Right hindlimb (tissue), 1 donor: ENCODE results near the gene CACNB2.
"Not testable (repeated sequence)": the region's sequence is repeated elsewhere in the genome, so short reads cannot be mapped to it uniquely, and the experiment has no call there.

Experiments used
- DNase-seq: peaks from one replicate; pipeline ENCODE4 v3.0.0-alpha.2; 2018

Gene CACNB2

DNA sequence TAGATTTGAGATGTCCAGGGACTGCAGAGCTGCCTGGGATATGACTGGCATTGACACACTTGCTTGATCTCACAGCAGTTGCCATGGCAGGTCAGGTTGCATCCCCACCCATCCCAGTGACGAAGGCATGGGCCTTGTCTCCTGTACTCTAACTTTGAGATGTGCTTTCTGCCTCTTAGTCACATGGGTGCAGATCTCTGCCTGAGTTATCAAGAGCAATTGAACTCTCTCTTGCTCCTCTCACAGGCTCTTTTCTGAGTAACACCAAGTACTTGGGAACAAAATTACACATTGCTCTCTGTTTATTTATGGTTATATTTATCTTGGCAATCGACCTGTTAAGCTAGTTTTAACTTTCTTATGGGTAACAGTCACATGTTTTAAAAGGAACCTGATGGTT is 273.8 kb downstream of the CACNB2 start:
- DNase-seq: no peak

DNA sequence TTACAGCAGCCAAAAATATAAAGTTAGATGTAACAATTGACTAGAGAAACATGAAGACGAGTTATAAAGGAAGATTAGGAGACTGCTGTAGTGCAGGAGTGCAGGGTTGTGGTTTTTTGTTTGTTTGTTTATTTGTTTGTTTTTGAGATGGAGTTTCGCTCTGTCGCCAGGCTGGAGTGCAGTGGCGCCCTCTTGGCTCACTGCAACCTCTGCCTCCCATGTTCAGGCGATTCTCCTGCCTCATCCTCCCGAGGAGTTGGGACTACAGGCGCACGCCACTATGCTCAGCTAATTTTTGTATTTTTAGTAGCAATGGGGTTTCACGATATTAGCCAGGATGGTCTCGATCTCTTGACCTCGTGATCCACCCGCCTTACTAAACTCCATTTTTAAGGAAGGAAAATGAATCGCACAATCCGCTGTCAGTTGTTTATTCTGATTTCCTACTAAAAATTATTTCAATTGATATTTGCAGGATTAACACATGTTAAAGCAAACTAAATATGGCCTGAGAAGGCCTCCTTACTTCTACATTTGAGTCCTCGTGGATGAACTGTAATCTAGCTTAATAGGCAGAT is 277.8 kb downstream of the CACNB2 start:
- DNase-seq: no peak

DNA sequence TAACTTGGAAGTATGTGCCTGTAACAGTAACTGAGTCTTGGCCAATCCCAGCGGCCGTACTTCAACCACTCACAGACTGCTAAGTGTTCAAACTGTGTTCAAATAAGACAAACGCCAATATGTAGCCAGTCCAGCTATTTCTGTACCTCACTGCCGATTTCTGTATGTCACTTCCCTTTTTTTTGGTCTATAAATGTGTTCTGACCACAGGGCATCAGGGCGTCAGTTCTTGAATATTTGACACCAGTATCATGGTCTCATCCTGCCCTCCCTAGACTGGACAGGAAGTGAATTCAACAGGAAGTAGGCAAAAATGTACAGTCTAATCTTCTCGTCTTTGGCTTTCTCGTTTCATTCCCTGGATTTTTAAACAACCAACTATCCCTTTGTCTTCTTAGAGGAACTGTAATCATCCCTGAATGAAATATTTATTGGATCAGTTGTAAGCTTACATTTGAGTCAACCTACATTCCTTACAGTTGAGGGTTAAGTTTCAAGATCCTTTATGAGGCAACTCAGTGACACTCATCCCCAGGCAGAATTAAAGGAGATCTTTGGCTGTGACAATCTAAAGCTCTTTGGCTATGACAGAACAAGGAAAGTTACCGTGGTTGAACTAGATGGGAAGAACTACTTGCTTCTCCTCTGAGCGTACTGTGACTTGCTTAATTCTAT is 278.5 kb downstream of the CACNB2 start:
- no peak for DNase-seq

DNA sequence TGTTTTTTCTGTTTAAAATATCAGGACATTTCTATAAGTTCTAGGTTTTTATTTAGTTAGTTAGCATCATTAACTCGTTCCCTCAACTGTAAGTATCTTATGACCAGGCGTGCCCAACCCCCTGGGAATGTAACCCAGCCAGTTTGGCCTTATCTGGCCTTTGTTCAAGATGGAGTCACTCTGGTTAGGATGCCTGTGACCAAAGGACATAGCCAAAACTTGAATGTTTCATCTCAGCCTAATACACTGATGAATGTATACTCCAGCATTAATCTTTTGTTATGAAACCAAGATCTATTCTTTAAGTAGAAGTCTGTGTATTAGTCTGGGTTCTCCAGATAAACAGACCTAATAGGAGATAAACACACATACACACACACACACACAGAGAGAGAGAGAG is 279.7 kb downstream of the CACNB2 start:
- DNase-seq: no peak

DNA sequence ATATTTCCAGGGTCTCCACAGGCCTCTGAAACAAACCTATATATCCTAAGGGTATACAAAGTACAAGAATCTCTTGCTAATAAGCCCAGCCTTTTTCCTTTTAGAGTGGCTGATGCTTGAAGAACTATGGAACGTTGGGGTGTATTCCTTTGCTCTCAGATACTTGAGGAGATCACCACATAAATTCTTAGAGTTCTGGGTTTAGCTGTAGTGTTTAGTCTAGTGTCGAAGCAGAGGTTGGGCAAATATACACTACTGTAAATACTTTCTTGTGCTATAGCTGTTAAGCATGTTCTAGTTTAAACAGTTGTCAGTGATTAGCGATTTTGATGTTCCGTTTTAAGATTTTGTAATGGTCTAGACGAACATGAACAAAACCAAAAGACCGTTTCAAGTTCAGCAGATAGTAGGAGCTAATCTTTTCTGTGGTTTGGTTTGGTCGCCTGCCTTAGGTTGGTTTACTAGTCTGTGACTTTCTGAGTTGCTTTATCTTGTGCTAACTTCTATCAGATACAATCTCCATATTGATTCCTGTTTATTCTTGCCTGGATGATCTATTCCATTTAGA is 281.6 kb downstream of the CACNB2 start:
- no peak for DNase-seq

DNA sequence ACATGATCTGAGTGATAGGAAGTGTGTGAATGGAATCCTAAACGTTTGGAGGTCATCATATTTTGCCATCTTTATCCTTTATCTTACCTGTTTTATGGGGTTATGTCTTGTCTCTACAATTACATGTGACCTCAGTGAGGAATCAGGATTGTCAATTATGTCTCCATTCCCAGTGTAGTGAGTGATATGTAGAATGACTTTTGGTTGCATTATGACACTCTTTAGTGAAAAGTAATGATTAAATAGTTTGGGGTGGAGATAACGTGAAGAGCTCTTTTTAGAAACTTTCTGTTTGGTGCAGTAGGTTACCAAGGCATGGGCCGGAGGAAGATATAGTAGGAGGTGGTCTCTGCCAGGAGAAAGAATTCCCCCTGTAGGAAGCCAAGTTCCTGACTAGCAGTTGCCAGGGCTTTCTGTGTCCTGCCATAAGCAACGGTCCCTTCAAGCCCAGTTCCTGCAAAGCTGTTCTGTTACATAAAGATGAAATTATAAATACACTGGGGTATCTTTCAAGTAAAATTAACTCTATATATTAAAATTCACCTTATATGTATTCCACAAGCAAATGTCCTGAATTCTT is 282.9 kb downstream of the CACNB2 start:
- DNase-seq: no peak

DNA sequence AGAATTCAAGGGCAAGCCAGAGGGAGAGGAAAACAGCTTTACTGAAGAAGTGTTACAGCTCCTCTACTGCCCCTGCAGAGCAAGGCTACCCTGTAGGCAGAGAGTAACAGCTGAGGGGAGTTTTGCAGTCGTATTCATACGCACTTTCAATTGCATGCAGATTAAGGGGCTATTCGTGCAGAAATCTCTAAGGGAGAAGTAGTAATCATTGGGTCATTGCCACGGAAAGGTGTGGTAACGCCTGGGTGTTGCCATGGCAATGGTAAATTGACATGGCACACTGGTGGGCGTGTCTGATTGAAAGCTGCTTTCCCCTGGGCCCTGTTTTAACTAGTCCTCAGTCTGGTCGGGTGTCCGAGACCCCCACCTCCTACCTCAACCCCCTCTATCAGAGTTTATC is 284.0 kb downstream of the CACNB2 start:
- DNase-seq: no peak

DNA sequence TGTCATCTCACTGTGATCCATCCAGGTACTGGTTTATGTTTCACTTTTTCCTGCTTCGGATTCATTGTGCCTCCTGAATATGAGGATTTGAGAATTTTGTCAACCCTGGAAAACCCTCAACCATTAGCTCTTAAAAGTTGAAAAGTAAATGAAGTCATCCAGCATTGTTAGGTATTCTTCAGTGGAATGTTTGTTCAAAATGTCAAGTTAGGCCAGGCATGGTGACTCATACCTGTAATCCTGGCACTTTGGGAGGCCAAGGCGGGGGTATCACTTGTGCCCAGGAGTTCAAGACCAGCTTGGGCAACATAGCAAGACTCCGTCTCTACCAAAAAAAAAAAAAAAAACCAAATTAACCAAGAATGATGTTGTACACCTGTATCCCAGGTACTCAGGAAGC is 289.1 kb downstream of the CACNB2 start:
- DNase-seq: no peak

DNA sequence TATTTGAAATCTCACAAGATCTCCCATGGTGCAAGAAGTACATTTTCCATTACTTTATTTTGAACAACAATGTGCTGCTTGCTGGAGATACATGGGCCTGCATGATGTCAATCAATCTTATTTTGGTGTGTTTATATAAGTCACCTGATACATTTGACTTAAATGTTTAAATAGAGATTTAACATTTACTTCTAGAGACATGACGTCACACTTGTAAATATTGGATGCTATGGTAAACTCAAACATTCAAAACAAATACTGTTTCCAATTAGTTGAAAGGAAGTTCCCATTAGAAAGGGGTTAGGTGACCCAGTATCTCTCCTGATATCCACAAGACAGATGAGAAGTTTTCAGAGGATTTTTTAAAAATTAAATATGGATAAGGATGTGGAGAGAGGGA is 296.7 kb downstream of the CACNB2 start:
- no peak for DNase-seq

DNA sequence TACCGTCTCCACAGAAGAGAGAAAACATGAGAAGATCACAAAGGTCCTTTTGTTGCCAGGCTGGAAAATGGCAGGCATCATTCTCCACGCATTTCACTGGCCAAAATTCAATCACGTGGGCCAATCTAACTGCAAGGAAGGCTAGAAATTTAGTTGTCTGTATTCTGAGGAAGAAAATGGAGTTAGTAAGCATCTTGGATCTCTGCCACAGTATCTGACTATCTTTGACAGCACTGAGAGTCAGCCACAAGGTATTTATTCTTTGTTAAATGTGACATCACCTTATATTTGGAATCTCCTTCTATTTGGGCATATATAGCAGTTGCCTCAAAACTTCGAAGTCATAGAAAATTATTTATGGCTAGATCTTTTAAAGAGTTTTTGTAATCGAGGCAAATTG is 297.3 kb downstream of the CACNB2 start:
- no peak for DNase-seq

DNA sequence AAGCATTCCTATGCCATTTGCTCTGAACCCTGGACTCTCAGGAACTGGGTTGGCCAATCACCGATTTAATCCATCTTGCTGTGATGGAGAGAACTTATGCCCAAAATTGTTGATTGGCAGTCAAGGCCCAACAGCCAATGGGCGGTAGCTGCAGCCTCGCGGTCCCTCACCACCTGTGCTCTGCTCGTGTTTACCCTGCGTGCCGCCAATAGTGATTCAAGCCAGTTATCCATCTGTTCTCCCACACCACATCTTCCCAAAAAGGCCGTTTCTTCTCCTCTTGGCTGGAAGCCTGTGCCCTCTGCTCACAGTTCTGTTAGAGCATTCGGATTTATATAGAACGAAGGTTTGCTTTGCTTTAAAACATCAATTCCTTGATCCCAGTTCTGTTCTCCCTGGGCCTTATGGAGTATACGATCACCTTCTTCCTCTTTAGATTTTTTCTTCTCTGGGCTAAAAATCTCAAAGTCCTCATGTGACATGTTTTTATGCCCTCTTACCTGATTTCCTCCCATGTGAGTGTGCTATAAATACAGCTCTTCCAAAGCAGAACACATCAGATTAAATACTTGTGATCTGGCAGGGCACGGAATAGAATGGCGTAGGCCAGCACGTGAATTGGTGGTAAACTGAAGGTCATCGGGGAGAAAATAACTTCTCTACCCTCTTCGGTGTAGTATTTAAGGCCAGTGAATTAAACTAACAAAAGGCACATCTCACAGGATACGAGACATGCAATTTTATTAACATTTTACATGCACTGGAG is 298.3 kb downstream of the CACNB2 start:
- no peak for DNase-seq

DNA sequence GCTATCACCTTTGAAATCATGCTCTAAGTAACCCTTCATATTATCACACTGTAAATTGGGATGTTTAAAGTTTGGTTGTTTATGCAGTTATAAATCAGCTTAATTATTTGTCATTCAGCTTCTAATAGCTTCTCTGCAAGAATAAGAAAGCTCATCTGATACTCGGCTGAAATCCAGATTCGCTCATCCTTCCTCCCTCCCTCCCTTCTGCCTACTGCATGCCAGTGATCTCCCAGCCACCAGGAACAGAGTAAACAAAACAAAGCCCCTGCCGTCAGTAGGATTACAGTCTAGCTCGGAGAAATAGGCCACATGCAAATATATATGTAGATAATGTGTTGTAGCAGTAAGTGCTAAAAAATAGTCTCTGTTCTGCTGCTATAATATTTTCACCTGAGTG is 299.4 kb downstream of the CACNB2 start:
- no peak for DNase-seq

DNA sequence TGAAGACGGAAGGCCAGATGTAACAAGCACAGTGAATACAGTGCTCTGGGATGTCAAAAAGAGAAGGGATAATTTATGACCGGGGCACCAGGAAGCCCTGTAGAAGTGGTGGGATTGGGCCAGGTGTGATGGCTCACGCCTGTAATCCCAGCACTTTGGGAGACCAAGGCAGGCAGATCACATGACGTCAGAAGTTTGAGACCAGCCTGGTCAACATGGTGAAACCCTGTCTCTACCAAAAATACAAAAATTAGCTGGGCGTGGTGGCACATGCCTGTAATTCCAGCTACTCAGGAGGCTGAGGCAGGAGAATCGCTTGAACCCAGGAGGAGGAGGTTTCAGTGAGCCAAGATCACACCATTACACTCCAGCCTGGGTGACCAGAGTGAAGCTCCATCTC is 305.4 kb downstream of the CACNB2 start:
- DNase-seq: not testable (repeated sequence)

DNA sequence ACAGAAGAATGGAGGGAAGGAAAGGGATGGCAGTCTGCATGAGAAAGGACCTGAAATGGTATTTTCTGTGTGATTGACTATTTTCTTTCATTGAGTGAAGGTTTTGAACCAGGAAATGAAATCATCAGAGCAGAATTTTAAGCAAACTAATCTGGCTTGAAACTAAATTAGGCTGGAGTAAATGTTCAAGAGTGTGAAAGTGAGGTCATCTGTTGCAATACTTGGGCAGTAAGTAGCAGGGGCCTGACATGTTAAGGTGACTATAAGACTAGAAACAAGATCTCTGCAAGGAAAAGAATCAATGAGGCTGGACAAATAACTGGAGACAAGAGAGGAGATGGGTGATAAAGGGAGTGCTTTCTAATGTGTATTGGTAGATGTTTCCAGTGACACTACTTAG is 306.0 kb downstream of the CACNB2 start:
- DNase-seq: no peak

DNA sequence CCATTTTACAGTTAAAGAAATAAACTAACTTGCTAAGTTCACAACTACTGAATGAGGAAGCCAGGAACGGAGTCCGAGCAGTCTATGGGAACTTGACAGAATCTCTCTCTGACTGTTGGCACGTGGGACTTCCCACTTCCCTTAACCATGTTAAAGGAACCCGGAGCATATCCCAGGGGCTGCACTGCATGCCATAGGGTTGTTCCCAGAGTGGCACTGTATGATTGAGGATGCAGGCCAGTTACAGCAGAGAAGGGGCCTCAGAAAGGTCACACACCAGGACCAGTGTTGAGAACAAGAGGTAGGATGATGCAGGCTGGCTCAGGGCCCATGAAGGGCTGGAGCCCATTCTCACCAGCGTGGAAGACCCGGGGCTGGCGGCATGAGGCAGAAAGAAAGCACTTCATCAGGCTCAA is 309.4 kb downstream of the CACNB2 start:
- no peak for DNase-seq

DNA sequence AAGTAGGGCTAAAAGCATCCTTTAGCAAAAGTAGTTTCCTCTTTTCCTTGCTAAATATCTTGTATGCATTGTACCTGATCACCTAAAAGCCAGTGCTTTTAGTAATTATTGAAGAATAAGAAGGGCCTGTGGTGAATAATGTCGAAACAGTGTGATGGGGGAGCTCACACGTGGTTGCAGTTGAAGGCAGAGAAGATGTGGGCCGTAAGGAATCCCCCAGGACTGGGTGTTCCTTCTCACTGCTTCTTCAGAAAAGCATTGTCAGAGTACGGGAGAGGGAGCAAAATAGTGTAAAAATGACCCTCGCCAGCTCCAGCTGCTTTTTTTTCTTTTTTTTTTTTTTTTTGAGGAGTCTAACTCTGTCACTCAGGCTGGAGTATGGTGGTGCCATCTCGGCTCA is 310.1 kb downstream of the CACNB2 start:
- no peak for DNase-seq

DNA sequence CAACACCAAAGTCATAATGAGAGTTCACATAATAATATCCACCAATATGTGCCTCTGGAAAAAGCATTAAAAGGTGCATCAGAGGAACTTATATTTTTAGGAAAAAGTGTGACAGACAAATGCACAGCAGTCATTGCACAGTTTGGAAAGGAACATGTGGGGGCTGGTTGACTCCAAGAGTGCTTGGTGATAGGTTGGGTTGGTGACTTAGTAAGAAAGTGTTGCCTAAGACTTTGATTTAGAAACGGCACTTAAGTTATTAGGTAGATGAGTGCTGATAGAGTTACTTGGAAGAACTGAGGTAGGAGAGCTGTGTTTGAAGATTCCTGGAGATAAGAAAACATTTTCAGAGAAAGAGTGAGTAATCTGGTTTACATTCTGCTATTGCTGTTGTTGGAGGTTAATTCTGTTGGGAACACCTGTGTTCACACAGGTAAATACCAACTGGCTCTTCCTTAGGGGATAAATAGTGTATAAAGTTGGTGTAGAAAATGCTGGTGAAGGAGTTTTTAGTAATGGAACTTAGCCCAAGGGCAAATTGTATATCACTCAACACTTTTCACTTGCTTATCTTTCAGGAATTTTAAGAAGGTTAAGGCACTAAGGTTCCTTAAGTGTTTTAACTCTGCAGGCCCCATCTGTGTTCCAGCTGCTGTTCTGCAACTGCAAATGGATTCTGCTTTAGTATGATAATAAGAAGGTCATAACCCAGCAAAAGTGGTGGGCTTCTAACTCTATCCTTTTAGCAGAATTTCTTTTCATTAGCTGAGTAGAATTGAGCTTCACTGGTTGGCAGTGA is 315.1 kb downstream of the CACNB2 start:
- DNase-seq: no peak

DNA sequence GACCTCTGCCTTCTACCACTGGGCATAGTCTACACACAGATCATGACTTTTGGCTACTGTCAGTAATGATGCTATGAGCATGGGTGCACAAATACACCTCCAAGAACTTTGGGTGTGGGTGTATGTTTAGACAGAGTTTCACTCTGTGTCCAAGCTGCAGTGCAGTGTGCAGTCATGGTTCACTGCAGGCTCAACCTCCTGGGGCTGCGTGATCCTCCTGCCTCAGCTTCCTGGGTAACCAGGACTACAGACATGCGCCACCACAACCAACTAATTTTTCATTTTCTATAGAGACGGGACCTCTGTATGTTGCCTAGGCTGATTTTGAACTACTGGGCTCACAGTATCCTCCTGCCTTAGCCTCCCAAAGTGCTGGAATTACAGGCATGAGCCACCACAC is 316.8 kb downstream of the CACNB2 start:
- no peak for DNase-seq

DNA sequence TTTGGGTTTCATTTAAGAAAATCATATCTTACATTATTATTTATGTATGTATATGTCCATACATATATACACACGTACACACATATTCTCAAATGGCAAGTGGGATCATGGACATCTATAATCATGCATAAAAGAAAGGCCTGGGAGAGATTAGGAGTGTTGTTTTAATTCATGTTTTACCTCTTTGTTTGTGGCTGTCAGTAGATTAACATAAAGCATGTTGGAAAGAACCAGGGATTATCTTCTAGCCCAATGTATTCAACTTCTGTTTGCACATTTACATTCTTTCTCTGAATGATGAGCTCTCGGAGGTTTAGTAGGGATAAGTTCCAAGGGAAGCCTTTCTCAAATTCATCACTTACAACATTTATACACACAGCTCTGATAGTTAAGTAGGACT is 319.8 kb downstream of the CACNB2 start:
- DNase-seq: no peak

DNA sequence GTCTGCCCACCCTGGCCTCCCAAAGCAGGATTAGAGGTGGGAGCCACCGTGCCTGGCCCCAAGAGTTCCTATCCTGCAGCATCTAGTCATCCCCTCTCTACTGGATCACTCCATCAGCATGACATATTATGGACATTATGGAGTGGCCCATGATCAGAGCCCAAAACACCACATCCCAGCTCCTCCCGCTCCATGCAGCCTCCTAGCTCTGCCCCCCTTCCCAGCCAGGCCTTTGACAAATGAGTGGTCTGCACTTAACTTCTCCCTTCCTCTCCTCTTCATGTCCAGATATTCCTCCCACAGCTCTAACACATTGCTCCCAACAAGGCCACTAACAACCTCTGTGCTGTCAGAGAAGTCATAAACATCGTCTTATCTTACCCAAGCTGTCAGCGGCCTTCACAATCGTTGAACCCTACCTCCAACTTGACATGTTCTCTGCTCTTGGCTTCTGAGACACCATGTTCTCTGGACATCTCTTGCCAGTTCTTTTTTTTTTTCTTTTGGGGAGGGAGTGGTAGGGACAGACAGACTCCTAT is 323.5 kb downstream of the CACNB2 start:
- DNase-seq: no peak

DNA sequence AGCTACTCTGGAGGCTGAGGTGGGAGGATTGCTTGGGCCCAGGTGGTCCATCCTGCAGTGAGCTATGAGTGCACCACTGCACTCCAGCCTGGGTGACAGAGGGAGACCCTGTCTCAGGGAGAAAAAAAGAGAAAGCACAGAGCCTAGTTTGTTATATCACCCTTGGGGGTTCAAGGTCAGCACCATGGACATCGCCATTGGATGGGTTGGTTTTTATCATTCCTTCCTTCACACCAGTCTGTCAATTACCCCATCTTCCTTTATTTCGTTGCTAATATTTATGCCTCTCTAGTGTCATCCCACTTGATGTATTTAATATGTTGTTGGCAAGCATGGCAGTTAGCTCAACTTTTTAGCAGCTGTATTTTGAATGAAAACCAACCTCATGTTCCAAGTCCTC is 328.9 kb downstream of the CACNB2 start:
- no peak for DNase-seq

DNA sequence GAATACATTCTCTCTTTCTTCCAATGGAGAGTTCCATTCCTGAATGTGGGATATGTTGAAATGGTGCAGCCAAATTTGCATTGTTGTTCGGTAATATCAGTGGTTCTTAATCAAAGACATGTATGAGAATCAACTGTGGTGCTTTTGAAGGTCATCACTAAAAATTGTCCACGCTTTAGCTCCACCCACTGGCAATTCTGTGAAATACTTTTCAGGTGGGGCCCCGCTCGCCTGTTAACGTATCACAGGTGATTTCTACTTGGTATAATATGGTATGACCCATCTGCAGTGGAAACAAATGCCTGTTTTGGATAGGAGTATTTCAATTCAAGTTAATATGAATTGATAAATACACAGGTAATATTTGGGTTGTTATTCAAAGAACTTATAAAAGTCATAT is 332.8 kb downstream of the CACNB2 start:
- DNase-seq: no peak
